ENCODE data around the gene SLC25A23. TPM values are rescaled to one million over a fixed set of nuclear protein-coding genes. Genes with fewer than 3 reads are reported as not detected.

The SLC25A23 gene
- total RNA-seq, 2 donors from 2014 or later, result 7.8 to 7.9 TPM

- H3K27ac Mint-ChIP-seq, result peak within 1 kb of the TSS; percentile 99
- no peaks in the 10 kb centered on the region for H3K9me3 Mint-ChIP-seq
Observed at GRCh38 chr19:6393074-6393982, 66.3 kb downstream of the SLC25A23 start, which contains the start of gene GTF2F1. TSS of gene GTF2F1 (minus strand) at chr19:6393164. CDS start at chr19:6392995, 169 bp downstream.

GRCh38 chr19:6392221-6393073 is 67.1 kb downstream of the SLC25A23 start:
- H3K4me1 Mint-ChIP-seq, result peaks cover 24% of the 10 kb centered on the region
- peak overlapping the region; percentile 90 for H3K4me3 Mint-ChIP-seq
- H3K27ac Mint-ChIP-seq, result peak overlapping the region; percentile 99
- ATAC-seq (replicated peaks), result peak; percentile 3
- H3K9me3 Mint-ChIP-seq, result no peaks in the 10 kb centered on the region
- no peaks in the 10 kb centered on the region for H3K27me3 Mint-ChIP-seq
- peaks cover 57% of the 10 kb centered on the region for H3K36me3 Mint-ChIP-seq (ENCODE audit: low read depth)

More at GRCh38 chr19:6393074-6393982, 66.3 kb downstream of the SLC25A23 start, which contains the start of gene GTF2F1:
- Mint-ChIP-seq H3K4me1 (peaks cover 22% of the 10 kb centered on the region), H3K36me3 (ENCODE audit: low read depth) (peaks cover 49% of the 10 kb centered on the region), H3K4me3 (peak within 1 kb of the TSS; percentile 90), H3K27me3 (no peaks in the 10 kb centered on the region)
- peak; percentile 94 for ATAC-seq (replicated peaks)

Other genes starting within 250 kb of the SLC25A23 start
- 10 to 100 TPM; 31.3 to 51.8 TPM for gene MLLT1, start 179.8 kb downstream of the SLC25A23 start, total RNA-seq
- not detected for gene ACER1, start 126.2 kb downstream of the SLC25A23 start, total RNA-seq
- gene CLPP, start 98.3 kb downstream of the SLC25A23 start, total RNA-seq, result 100 to 1,000 TPM; 153 to 217 TPM
- 10 to 100 TPM; 41.1 to 69.7 TPM for gene ALKBH7, start 87.0 kb downstream of the SLC25A23 start, total RNA-seq
- 1 to 10 TPM; 1.9 to 2.8 TPM for gene PSPN, start 83.9 kb downstream of the SLC25A23 start, total RNA-seq
- gene GTF2F1, start 66.6 kb downstream of the SLC25A23 start, total RNA-seq, result 10 to 100 TPM; 53.8 to 56.1 TPM
- 100 to 1,000 TPM; 214 to 354 TPM for gene KHSRP, start 35.0 kb downstream of the SLC25A23 start, total RNA-seq
- gene SLC25A41, start 26.0 kb downstream of the SLC25A23 start, total RNA-seq, result not detected
- 1 to 10 TPM in 1 of 2 donors, not detected in 1; 2.2 TPM for gene CRB3, start 4.5 kb upstream of the SLC25A23 start, total RNA-seq
- 10 to 100 TPM; 64.3 to 73.2 TPM for gene DENND1C, start 22.0 kb upstream of the SLC25A23 start, total RNA-seq
- 1 to 10 TPM; 2.6 to 2.7 TPM for gene TUBB4A, start 42.5 kb upstream of the SLC25A23 start, total RNA-seq
- 1 to 10 TPM; 2.9 to 6.0 TPM for gene TNFSF9, start 71.2 kb upstream of the SLC25A23 start, total RNA-seq
- gene CD70, start 131.4 kb upstream of the SLC25A23 start, total RNA-seq, result 10 to 100 TPM; 41.1 to 53.1 TPM
- gene TNFSF14, start 210.4 kb upstream of the SLC25A23 start, total RNA-seq, result 10 to 100 TPM; 13.5 to 48.5 TPM

Measured in activated T-helper 17 cell treated with anti-CD3 and anti-CD28 coated beads, Interleukin-2, amount 50 U/mL, for 72 hours (primary cell).